Measurements from ENCODE around the gene OXA1L. TPM values are rescaled to one million over a fixed set of nuclear protein-coding genes. Genes with fewer than 3 reads are reported as not detected.

OXA1L gene
- total and polyA plus RNA-seq, 2 of the 13 experiments (the other 11 are each of a cell fraction or from before 2014, with no cell fraction given): 230 to 589 TPM

DNA sequence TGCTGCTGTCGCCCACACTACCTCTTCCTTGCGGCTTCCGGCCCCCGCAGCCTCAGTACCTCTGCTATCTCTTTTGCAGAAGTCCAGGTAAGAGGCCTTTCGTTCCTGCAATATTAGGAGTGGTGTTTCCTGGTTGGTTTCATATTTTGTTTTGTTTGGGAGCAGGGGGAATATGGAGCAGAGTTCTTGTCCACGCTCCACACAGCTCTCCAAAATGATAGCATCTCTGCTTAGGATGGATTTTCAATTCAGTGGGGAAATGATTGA is 768 bp downstream of the OXA1L start (continued):
- TF ChIP-seq FOXK2 (IDR thresholded peaks at IDR 0.05) (no peak), ZNF562 (CRISPR knock-in tag; IDR thresholded peaks at IDR 0.05; ENCODE audit: borderline replicate concordance) (no peak), ZFP36L1 (CRISPR knock-in tag; IDR thresholded peaks at IDR 0.05) (no peak), PCBP2 (optimal IDR thresholded peaks at IDR 0.05; ENCODE audit: low read depth, low read length, poor library complexity, severe bottlenecking) (no peak), EEA1 (CRISPR knock-in tag; IDR thresholded peaks at IDR 0.05; ENCODE audit: borderline replicate concordance) (no peak), TBX2 (CRISPR knock-in tag; IDR thresholded peaks at IDR 0.05; ENCODE audit: borderline replicate concordance) (no peak), CBX1 (IDR thresholded peaks at IDR 0.05; ENCODE audit: low read depth) (no peak), ZNF24 (IDR thresholded peaks at IDR 0.05) (no peak)
- TF ChIP-seq, protein P1, sequence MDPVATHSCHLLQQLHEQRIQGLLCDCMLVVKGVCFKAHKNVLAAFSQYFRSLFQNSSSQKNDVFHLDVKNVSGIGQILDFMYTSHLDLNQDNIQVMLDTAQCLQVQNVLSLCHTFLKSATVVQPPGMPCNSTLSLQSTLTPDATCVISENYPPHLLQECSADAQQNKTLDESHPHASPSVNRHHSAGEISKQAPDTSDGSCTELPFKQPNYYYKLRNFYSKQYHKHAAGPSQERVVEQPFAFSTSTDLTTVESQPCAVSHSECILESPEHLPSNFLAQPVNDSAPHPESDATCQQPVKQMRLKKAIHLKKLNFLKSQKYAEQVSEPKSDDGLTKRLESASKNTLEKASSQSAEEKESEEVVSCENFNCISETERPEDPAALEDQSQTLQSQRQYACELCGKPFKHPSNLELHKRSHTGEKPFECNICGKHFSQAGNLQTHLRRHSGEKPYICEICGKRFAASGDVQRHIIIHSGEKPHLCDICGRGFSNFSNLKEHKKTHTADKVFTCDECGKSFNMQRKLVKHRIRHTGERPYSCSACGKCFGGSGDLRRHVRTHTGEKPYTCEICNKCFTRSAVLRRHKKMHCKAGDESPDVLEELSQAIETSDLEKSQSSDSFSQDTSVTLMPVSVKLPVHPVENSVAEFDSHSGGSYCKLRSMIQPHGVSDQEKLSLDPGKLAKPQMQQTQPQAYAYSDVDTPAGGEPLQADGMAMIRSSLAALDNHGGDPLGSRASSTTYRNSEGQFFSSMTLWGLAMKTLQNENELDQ (CRISPR knock-in tag; IDR thresholded peaks at IDR 0.05; ENCODE audit: borderline replicate concordance): no peak
- TF ChIP-seq, protein P2, sequence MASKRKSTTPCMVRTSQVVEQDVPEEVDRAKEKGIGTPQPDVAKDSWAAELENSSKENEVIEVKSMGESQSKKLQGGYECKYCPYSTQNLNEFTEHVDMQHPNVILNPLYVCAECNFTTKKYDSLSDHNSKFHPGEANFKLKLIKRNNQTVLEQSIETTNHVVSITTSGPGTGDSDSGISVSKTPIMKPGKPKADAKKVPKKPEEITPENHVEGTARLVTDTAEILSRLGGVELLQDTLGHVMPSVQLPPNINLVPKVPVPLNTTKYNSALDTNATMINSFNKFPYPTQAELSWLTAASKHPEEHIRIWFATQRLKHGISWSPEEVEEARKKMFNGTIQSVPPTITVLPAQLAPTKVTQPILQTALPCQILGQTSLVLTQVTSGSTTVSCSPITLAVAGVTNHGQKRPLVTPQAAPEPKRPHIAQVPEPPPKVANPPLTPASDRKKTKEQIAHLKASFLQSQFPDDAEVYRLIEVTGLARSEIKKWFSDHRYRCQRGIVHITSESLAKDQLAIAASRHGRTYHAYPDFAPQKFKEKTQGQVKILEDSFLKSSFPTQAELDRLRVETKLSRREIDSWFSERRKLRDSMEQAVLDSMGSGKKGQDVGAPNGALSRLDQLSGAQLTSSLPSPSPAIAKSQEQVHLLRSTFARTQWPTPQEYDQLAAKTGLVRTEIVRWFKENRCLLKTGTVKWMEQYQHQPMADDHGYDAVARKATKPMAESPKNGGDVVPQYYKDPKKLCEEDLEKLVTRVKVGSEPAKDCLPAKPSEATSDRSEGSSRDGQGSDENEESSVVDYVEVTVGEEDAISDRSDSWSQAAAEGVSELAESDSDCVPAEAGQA (IDR thresholded peaks at IDR 0.05; ENCODE audit: low read depth): no peak
- TF ChIP-seq, protein P2 (CRISPR knock-in tag; IDR thresholded peaks at IDR 0.05; ENCODE audit: borderline replicate concordance): no peak
- TF ChIP-seq, protein P3, sequence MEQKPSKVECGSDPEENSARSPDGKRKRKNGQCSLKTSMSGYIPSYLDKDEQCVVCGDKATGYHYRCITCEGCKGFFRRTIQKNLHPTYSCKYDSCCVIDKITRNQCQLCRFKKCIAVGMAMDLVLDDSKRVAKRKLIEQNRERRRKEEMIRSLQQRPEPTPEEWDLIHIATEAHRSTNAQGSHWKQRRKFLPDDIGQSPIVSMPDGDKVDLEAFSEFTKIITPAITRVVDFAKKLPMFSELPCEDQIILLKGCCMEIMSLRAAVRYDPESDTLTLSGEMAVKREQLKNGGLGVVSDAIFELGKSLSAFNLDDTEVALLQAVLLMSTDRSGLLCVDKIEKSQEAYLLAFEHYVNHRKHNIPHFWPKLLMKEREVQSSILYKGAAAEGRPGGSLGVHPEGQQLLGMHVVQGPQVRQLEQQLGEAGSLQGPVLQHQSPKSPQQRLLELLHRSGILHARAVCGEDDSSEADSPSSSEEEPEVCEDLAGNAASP (CRISPR knock-in tag; IDR thresholded peaks at IDR 0.05; ENCODE audit: borderline replicate concordance): no peak
- TF ChIP-seq, protein P4, sequence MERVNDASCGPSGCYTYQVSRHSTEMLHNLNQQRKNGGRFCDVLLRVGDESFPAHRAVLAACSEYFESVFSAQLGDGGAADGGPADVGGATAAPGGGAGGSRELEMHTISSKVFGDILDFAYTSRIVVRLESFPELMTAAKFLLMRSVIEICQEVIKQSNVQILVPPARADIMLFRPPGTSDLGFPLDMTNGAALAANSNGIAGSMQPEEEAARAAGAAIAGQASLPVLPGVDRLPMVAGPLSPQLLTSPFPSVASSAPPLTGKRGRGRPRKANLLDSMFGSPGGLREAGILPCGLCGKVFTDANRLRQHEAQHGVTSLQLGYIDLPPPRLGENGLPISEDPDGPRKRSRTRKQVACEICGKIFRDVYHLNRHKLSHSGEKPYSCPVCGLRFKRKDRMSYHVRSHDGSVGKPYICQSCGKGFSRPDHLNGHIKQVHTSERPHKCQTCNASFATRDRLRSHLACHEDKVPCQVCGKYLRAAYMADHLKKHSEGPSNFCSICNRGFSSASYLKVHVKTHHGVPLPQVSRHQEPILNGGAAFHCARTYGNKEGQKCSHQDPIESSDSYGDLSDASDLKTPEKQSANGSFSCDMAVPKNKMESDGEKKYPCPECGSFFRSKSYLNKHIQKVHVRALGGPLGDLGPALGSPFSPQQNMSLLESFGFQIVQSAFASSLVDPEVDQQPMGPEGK (CRISPR knock-in tag; IDR thresholded peaks at IDR 0.05): peak; percentile 70
- TF ChIP-seq, protein P5, sequence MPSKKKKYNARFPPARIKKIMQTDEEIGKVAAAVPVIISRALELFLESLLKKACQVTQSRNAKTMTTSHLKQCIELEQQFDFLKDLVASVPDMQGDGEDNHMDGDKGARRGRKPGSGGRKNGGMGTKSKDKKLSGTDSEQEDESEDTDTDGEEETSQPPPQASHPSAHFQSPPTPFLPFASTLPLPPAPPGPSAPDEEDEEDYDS (CRISPR knock-in tag; IDR thresholded peaks at IDR 0.05): no peak

All from HepG2 (cell line).